ENCODE data around the gene CROCC2.

DNA sequence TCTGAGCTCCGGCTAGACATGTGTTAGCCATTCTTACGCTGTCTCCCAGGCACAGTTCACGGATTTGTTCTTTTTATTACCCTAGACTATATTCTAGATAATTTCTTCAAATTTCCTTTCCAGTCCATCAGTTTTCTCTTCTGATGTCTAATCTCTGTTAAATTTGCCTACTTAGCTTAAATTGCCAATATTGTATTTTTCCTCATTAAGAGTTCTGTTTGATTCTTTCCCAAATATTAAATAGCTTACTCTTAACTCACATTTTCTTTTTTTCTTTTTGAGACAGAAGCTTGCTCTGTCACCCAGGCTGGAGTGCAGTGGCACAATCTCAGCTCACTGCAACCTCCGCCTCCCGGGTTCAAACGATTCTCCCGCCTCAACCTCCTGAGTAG lies 21.2 kb downstream of the CROCC2 start:
- TF ChIP-seq, protein P1, sequence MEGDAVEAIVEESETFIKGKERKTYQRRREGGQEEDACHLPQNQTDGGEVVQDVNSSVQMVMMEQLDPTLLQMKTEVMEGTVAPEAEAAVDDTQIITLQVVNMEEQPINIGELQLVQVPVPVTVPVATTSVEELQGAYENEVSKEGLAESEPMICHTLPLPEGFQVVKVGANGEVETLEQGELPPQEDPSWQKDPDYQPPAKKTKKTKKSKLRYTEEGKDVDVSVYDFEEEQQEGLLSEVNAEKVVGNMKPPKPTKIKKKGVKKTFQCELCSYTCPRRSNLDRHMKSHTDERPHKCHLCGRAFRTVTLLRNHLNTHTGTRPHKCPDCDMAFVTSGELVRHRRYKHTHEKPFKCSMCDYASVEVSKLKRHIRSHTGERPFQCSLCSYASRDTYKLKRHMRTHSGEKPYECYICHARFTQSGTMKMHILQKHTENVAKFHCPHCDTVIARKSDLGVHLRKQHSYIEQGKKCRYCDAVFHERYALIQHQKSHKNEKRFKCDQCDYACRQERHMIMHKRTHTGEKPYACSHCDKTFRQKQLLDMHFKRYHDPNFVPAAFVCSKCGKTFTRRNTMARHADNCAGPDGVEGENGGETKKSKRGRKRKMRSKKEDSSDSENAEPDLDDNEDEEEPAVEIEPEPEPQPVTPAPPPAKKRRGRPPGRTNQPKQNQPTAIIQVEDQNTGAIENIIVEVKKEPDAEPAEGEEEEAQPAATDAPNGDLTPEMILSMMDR (IDR thresholded peaks at IDR 0.05) = no peak
- no peak for TF ChIP-seq EP300 (IDR thresholded peaks at IDR 0.05)

Measured in sigmoid colon (tissue), 4 donors.